HG02943 (cell line): ENCODE results near the gene SLC6A8.
"Not testable (repeated sequence)": the region's sequence is repeated elsewhere in the genome, so short reads cannot be mapped to it uniquely, and the experiment has no call there.

ENCODE experiments used
- ATAC-seq: cut with Tn5 transposase; IDR thresholded peaks from one replicate; pipeline ENCODE4 v1.9.1; 2021; ENCODE audit warnings: mild to moderate bottlenecking, low read depth, moderate library complexity; ENCODE audit not compliant: unreplicated experiment

SLC6A8 gene

GRCh38 chrX:153704021-153704526 is 16.3 kb downstream of the SLC6A8 start:
- no peak for ATAC-seq

DNA sequence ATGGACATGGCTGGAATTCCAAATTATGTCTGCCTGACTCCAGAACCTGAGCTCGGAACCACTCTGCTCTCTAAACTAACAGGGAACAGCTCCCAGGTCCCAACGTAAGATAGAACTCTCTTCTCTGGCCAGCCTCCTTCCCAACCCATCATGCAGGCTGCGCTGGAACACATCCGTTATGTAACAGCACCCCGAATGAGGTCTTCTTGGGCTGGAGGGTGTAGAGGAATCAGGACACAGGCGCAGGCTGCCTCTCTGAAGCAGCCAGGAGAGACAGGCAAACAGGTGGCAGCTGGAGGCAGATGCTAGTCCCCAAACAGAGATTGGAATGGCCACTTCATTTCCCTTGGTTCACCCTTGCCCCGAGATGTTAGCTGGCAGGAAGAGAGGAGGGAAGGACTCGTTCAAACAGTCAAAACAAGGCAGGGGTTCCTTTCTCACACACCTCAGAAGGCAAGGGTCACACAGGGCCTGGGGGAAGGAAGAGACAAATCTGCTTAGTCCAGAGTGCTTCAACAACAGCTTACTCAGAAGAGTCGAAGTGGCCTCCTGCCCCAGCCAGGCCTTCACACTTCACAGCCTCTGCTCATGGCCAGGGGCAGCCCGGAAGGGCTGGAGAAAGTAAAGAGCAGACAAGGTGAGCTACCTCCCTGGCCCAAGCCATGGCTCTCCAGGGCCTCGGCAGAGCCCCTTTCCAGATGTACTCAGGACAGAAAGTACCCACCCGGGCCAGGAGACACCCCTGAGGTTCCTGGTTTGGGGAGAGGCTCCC is 17.1 kb downstream of the SLC6A8 start:
- ATAC-seq: not testable (repeated sequence)

DNA sequence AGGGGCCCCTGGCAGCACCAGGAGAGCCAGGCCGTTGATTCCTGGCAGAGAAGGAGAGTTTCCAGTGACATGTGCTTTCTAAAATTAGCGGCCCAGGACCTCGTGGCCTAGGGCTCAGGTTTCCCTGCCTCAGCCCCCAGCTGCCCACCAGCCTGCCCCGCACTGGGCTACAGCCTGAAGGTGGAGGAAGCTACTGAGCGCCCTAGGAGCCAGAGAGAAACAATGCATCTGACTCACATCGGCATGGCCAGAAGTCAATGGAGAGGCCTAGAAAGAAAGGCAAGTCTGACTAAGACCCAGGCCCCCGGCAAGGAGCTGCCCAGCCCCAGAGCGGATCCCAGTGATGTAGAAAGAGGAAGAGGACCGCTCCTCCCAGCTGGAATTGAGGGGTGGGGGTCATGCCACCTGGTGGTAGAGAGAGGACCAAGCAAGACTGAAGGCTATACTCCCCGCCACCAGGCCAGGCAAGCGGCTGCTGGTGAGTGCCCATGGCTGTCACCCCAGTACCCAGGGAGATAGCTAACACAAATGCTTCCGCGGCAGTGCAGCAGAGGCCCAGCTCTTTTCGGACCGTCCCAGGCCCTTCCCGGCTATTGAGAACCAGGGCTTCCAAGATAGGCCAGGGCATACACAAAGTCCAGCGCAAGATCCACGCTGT is 17.8 kb downstream of the SLC6A8 start:
- ATAC-seq: not testable (repeated sequence)

- no peak for ATAC-seq
These were observed 19.1 kb downstream of the SLC6A8 start for GRCh38 chrX:153706799-153707198.

GRCh38 chrX:153707406-153707805 is 19.7 kb downstream of the SLC6A8 start:
- ATAC-seq: no peak

DNA sequence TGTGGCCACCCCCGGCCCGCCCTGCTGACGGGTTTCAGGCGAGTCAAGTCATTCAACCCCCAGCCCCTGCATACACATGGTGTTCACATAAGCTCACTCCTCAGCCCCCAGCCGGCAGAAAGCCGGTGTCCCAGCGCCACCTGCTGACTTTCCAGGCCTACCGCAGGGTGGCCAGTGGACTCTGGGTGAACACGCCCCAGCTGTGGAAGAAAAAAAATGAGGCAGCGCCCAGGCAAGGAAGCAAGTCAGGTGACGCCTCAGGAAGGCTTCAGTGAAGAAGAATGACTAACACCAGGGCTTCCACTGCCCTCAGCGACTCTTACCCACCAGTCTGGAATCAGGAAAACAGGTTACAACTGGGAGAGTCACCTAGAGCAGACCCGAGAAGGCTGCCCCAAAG is 20.7 kb downstream of the SLC6A8 start:
- ATAC-seq: no peak

DNA sequence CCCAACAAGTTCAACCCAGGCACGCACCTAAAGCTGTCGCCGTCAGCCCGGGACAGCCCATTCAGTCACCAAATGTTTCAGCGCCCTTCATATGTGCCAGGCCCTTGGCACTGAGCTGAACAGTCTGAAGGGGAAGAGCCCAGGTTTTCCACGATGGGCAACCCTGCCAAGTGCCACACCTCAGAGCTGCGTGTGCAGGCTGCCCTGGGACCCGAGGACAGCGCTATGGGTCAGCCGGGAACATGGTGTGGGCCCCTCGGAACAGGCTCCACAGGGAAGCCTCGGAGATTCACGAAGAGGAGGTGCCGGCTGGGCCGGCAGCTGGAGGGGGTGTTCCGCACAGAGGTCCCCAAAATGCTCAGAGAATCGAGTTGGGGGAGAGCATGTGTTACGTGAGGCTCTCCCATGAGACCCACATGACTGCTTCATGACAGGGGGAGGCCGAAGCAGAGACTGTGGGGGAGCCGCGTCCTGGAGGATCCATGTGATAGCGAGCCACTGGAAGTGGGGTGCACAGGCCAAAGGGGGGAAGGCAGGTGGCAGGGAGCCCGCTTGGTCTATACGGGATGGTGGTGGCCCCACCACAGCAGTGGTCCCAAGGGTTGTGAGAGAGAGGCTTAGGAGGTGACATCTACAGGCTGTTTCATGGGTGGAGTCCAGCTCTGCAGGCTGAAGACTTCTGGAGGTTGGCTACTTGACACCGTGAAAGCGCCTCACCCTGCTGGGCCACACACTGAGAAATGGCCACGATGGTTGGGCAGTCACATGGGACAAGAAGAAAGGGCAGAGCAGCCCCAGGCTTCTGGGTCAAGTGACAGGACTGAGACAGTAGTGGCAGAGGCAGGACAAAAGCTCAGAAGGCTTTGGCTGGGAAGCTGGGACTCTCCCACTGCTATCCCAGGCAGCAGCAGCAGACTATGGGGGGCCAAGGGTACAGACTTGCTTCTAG is 22.3 kb downstream of the SLC6A8 start:
- ATAC-seq: no peak

GRCh38 chrX:153714256-153714655 is 26.5 kb downstream of the SLC6A8 start:
- no peak for ATAC-seq

- ATAC-seq: no peak
These were observed 29.7 kb downstream of the SLC6A8 start for GRCh38 chrX:153717445-153717844.

DNA sequence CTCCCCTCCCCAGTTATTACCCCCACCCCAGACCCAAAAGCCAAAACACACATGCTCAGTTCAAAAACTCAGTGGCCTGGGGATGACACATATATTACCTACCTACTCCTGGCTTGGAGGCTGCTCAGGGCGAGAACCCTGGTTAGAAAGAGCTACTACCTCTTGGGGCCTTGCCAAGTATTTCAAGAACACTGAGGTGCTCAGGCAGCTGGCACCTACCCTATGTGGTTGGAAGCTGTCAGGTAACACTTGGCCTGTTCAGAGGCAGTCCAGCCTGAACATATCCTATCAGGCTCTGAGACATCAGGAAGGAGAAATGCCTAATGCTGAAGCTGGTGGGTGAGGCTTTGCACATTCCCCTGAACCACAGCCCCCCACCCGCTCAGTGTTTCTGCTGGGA is 31.5 kb downstream of the SLC6A8 start:
- no peak for ATAC-seq

DNA sequence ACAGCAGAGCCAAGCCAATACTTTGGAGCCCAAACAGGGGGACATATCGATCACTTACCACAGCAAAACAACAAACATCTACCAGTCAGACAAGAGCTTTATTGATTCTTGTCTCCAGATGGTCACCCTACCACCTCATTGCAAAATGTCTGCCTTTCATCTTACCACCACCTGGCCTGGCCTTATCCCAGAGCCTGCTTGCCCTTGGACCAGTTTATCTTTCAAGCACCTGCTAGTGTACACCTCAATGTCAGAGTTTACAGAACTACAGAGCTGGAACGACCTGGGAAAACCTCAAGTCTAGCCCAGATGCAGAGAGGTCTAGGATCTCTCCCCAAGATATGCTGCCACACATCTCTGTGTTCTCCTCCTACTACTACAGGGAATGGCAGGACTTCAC is 32.0 kb downstream of the SLC6A8 start:
- no peak for ATAC-seq

- ATAC-seq: no peak
These were observed 35.1 kb downstream of the SLC6A8 start for GRCh38 chrX:153722704-153723350.

GRCh38 chrX:153723351-153724251 is 35.9 kb downstream of the SLC6A8 start:
- peak; percentile 16 for ATAC-seq

DNA sequence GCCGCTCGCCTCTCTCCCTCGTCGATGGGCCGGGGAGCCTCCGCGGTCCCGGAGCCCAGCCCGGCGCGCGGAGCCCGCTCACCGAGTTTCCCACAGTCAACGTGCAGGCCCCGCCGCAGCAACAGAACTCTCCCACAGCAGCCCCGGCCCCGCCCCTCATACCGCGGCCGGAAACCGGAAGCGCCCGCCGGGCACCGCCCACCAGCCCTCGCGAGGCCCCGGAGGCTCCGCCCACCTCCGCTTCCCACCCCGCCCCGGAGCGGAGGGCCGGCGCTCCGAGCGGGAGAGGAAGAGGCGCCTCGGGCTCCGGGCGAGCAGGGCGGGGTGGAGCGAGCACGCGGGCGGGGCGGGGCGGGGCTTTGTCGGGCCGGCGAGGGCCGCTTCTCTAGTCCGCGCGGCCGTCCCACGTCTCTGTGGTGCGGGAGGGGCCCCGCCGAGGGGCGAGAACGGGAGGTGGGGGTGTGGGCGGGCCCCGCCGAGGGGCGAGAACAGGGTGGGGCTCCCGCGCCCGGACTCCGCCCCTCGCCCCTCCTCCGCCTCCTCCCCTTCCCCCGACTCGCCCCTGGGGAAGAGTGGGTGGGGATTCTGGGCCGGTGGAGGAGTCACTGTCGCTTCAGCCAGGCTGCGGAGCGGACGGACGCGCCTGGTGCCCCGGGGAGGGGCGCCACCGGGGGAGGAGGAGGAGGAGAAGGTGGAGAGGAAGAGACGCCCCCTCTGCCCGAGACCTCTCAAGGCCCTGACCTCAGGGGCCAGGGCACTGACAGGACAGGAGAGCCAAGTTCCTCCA is 36.7 kb downstream of the SLC6A8 start, which contains the start of the genes ABCD1 and BCAP31:
Gene ABCD1 (plus strand): TSS at position 605 of the 787 bp plus-strand sequence. CDS start 411 bp downstream, outside the sequence.
Gene BCAP31 (minus strand): TSS at position 136 of the 787 bp plus-strand sequence. CDS start 1,143 bp downstream, outside the sequence.
- peak; percentile 50 for ATAC-seq

- no peak for ATAC-seq
These were observed 37.5 kb downstream of the SLC6A8 start for GRCh38 chrX:153725039-153725831.

GRCh38 chrX:153725832-153726285 is 38.1 kb downstream of the SLC6A8 start:
- no peak for ATAC-seq
